Activated CD4-positive, alpha-beta memory T cell treated with anti-CD3 and anti-CD28 coated beads for 36 hours (primary cell): ENCODE data around the gene UBAC2. TPM values are rescaled to one million over a fixed set of nuclear protein-coding genes. Genes with fewer than 3 reads are reported as not detected.

Experiments
- CTCF ChIA-PET: fragments of 350-600 bp; sonication (Branson Sonifier 250); formaldehyde crosslinking; loops from one replicate; lab custom pipeline; 2021; ENCODE audit warnings: antibody characterized with exemption, inconsistent platforms; lab: Charles Lee
- POLR2A ChIA-PET: fragments of 350-600 bp; sonication (Branson Sonifier 250); formaldehyde crosslinking; loops from one replicate; lab custom pipeline; 2021; ENCODE audit warnings: antibody characterized with exemption; lab: Charles Lee
- DNase-seq: peaks from one replicate; pipeline ENCODE4 v3.0.0-alpha.2; 2020
- H3K27ac Mint-ChIP-seq: one replicate; pipeline ENCODE4 v1.8.0; 2021; ENCODE audit warnings: mixed read lengths
- H3K27me3 Mint-ChIP-seq: one replicate; pipeline ENCODE4 v1.8.0; 2021; ENCODE audit warnings: mixed read lengths
- H3K36me3 Mint-ChIP-seq: one replicate; pipeline ENCODE4 v1.8.0; 2021; ENCODE audit warnings: mixed read lengths
- H3K4me1 Mint-ChIP-seq: one replicate; pipeline ENCODE4 v1.8.0; 2021; ENCODE audit warnings: low read depth, mixed read lengths
- H3K4me3 Mint-ChIP-seq: one replicate; pipeline ENCODE4 v1.8.0; 2021; ENCODE audit warnings: mild to moderate bottlenecking, mixed read lengths
- H3K9me3 Mint-ChIP-seq: one replicate; pipeline ENCODE4 v1.8.0; 2021; ENCODE audit warnings: mixed read lengths
- intact Hi-C: fragments of 100-400 bp; cut with micrococcal nuclease; formaldehyde crosslinking; loops from one replicate; pipeline ENCODE4 v1.15.1; 2023
- total RNA-seq, 2 experiments: library from RNA; stranded (reverse); gene quantifications; one replicate each; pipeline ENCODE4 v1.2.3, GENCODE V29; 2021

UBAC2 gene
- total RNA-seq, 2 experiments from 2014 or later = 51.8 to 54.5 TPM

GRCh38 chr13:99332456-99332855 lies 131.8 kb downstream of the UBAC2 start:
- POLR2A ChIA-PET = no interaction called here

DNA sequence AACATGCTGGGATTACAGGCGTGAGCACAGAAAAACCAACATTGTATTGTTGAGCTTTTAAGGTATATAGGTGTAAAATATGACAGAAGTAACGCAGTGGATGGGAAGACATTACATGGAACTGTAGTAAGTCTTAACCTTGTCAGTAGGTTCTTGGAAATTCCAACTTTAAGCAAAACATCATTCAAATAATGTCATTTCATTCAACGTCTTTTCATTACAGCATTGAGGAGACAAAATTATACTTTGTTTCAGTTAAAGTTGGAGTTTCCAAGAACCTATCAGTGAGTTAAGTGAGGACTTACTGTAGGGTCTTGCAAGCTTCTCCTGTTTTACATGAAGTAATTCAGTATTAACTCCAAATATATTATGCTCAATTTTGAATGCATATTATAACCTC lies 133.6 kb downstream of the UBAC2 start:
- DNase-seq = no peak
- intact Hi-C loops = no loop called here
- POLR2A ChIA-PET = interaction anchor here (0.8 to 2.2 kb wide), 3 partner anchors 9 to 22 kb away, joined by 3 to 8 read pairs (median 4); no protein-coding TSS in a partner anchor

More at GRCh38 chr13:99332456-99332855, 131.8 kb downstream of the UBAC2 start:
- no peak for DNase-seq
- H3K36me3 Mint-ChIP-seq = peaks cover 33% of the 10 kb centered on the region
- H3K27ac Mint-ChIP-seq = no peak overlapping the region
- no peaks in the 10 kb centered on the region for H3K9me3 Mint-ChIP-seq
- H3K4me1 Mint-ChIP-seq = peaks cover 49% of the 10 kb centered on the region
- CTCF ChIA-PET = interaction anchor here (0.6 kb wide), 1 partner anchor 126 kb away, joined by 3 read pairs; no protein-coding TSS in a partner anchor
- H3K4me3 Mint-ChIP-seq = no peak overlapping the region
- intact Hi-C loops = no loop called here
- H3K27me3 Mint-ChIP-seq = no peaks in the 10 kb centered on the region

GRCh38 chr13:99335087-99335486 lies 134.4 kb downstream of the UBAC2 start:
- DNase-seq = no peak
- peaks cover 27% of the 10 kb centered on the region for H3K36me3 Mint-ChIP-seq
- intact Hi-C loops = no loop called here
- H3K27me3 Mint-ChIP-seq = no peaks in the 10 kb centered on the region
- ChIA-PET CTCF (interaction anchor here (1.2 to 1.5 kb wide), 5 partner anchors 11 to 158 kb away, joined by 3 to 6 read pairs (median 4); no protein-coding TSS in a partner anchor), POLR2A (interaction anchor here (0.8 to 2.2 kb wide), 3 partner anchors 10 to 18 kb away, joined by 3 to 8 read pairs (median 3); no protein-coding TSS in a partner anchor)
- no peak overlapping the region for H3K4me3 Mint-ChIP-seq
- no peak overlapping the region for H3K27ac Mint-ChIP-seq
- no peaks in the 10 kb centered on the region for H3K9me3 Mint-ChIP-seq
- peaks cover 67% of the 10 kb centered on the region for H3K4me1 Mint-ChIP-seq

More for the DNA sequence above, 133.6 kb downstream of the UBAC2 start:
- no peak overlapping the region for H3K27ac Mint-ChIP-seq
- CTCF ChIA-PET = interaction anchor here (0.7 to 1.5 kb wide), 6 partner anchors 10 to 157 kb away, joined by 3 to 6 read pairs (median 4); no protein-coding TSS in a partner anchor
- no peak overlapping the region for H3K4me3 Mint-ChIP-seq
- peaks cover 64% of the 10 kb centered on the region for H3K4me1 Mint-ChIP-seq
- H3K27me3 Mint-ChIP-seq = no peaks in the 10 kb centered on the region
- H3K9me3 Mint-ChIP-seq = no peaks in the 10 kb centered on the region
- peaks cover 31% of the 10 kb centered on the region for H3K36me3 Mint-ChIP-seq

GRCh38 chr13:99335603-99336002 lies 134.9 kb downstream of the UBAC2 start:
- Mint-ChIP-seq H3K36me3 (peaks cover 30% of the 10 kb centered on the region), H3K4me3 (no peak overlapping the region), H3K27ac (no peak overlapping the region), H3K27me3 (no peaks in the 10 kb centered on the region), H3K9me3 (no peaks in the 10 kb centered on the region), H3K4me1 (peaks cover 72% of the 10 kb centered on the region)
- intact Hi-C loops = no loop called here
- ChIA-PET POLR2A (interaction anchor here (1.1 to 2.2 kb wide), 2 partner anchors 11 to 17 kb away, joined by 3 to 8 read pairs; no protein-coding TSS in a partner anchor), CTCF (interaction anchor here (0.9 to 1.3 kb wide), 4 partner anchors 12 to 66 kb away, joined by 3 to 6 read pairs (median 4); no protein-coding TSS in a partner anchor)
- DNase-seq = no peak

- ChIA-PET CTCF (interaction anchor here (1.4 to 4.1 kb wide), 2 partner anchors 12 to 98 kb away, joined by 3 to 17 read pairs; no protein-coding TSS in a partner anchor), POLR2A (interaction anchor here (0.6 to 1.2 kb wide), 2 partner anchors 17 to 48 kb away, joined by 3 to 7 read pairs; no protein-coding TSS in a partner anchor)
- Mint-ChIP-seq H3K36me3 (peaks cover 38% of the 10 kb centered on the region), H3K4me1 (peaks cover 73% of the 10 kb centered on the region), H3K9me3 (no peaks in the 10 kb centered on the region), H3K27ac (no peak overlapping the region), H3K27me3 (no peaks in the 10 kb centered on the region), H3K4me3 (no peak overlapping the region)
- intact Hi-C loops = loop anchor here (2.0 kb wide), 1 partner anchor 14 kb away; no protein-coding TSS in a partner anchor
- DNase-seq = no peak
Observed at GRCh38 chr13:99339230-99339721, 138.6 kb downstream of the UBAC2 start.

DNA sequence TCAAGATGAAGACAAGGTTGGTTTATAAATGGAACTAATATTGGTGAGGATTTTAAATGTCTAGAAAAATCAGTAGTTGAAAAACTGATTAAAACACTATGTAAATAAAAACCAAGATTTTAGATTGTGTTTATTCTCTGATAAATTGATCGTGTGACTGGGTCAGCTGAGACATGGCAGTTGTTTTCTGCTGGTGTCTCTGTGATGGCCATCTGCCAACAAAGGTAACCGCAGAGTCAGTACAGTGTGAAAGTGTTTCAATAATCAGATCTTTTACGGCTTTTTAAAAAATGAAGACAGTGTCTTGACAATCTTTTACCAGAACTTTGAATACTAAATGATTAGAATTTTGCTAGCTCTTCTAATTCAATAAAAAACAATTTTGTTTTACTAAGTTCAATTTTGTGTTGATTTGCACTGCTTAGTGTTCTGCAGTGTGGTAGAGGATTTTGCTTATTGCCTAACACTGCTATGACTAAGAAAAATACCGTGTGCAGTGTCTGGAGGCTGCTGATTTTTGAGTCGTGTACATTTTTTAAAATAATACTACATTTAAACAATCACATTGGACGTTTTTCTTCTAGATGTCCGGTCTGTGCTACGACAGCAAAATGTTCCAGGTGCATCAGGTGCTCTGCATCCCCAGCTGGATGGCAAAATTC lies 139.2 kb downstream of the UBAC2 start:
- Mint-ChIP-seq H3K4me1 (peaks cover 72% of the 10 kb centered on the region), H3K27me3 (no peaks in the 10 kb centered on the region), H3K9me3 (no peaks in the 10 kb centered on the region), H3K4me3 (peak overlapping the region; percentile 12), H3K36me3 (peaks cover 41% of the 10 kb centered on the region), H3K27ac (no peak overlapping the region)
- intact Hi-C loops = loop anchor here (2.0 kb wide), 1 partner anchor 15 kb away; no protein-coding TSS in a partner anchor
- DNase-seq = peak; percentile 68
- CTCF ChIA-PET = interaction anchor here (1.4 to 4.1 kb wide), 2 partner anchors 12 to 97 kb away, joined by 3 to 17 read pairs; no protein-coding TSS in a partner anchor
- POLR2A ChIA-PET = interaction anchor here (0.6 to 1.2 kb wide), 2 partner anchors 17 to 48 kb away, joined by 3 to 7 read pairs; no protein-coding TSS in a partner anchor

DNA sequence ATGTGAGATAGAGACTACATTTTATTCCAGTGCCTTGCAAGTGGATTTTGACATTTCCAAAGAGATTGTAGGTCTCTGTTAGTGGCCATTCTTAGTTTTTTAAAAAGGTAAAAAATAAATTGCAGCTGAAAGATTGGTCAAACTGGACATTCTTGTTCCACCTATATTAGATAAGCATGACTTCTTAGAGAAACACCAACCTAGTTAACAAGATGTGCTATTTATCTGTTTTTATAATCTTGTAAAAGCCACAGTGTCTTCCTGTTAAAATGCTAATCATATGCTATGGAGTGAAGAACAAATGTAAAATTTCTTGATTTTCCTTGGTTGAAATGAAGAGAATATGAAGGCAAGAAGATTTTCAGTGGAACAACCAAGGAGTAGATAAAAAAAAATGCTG lies 140.0 kb downstream of the UBAC2 start:
- no peaks in the 10 kb centered on the region for H3K27me3 Mint-ChIP-seq
- no peak for DNase-seq
- ChIA-PET CTCF (interaction anchor here (1.3 to 4.1 kb wide), 2 partner anchors 11 to 18 kb away, joined by 3 to 17 read pairs; no protein-coding TSS in a partner anchor), POLR2A (no interaction called here)
- H3K4me1 Mint-ChIP-seq = peaks cover 70% of the 10 kb centered on the region
- intact Hi-C loops = no loop called here
- no peak overlapping the region for H3K4me3 Mint-ChIP-seq
- peaks cover 42% of the 10 kb centered on the region for H3K36me3 Mint-ChIP-seq
- H3K9me3 Mint-ChIP-seq = no peaks in the 10 kb centered on the region
- H3K27ac Mint-ChIP-seq = no peak overlapping the region

- CTCF ChIA-PET = no interaction called here
- Mint-ChIP-seq H3K27ac (no peak overlapping the region), H3K4me1 (peaks cover 72% of the 10 kb centered on the region), H3K27me3 (no peaks in the 10 kb centered on the region), H3K4me3 (no peak overlapping the region), H3K9me3 (no peaks in the 10 kb centered on the region), H3K36me3 (peaks cover 53% of the 10 kb centered on the region)
- no peak for DNase-seq
- intact Hi-C loops = no loop called here
- POLR2A ChIA-PET = no interaction called here
Observed at GRCh38 chr13:99341969-99342722, 141.5 kb downstream of the UBAC2 start.

- ChIA-PET POLR2A (no interaction called here), CTCF (interaction anchor here (1.6 kb wide), 1 partner anchor 44 kb away, joined by 6 read pairs; no protein-coding TSS in a partner anchor)
- Mint-ChIP-seq H3K4me1 (peaks cover 73% of the 10 kb centered on the region), H3K27me3 (no peaks in the 10 kb centered on the region), H3K9me3 (no peaks in the 10 kb centered on the region), H3K36me3 (peaks cover 56% of the 10 kb centered on the region), H3K4me3 (no peak overlapping the region), H3K27ac (no peak overlapping the region)
- intact Hi-C loops = no loop called here
- DNase-seq = no peak
Observed at GRCh38 chr13:99342723-99343315, 142.2 kb downstream of the UBAC2 start.

DNA sequence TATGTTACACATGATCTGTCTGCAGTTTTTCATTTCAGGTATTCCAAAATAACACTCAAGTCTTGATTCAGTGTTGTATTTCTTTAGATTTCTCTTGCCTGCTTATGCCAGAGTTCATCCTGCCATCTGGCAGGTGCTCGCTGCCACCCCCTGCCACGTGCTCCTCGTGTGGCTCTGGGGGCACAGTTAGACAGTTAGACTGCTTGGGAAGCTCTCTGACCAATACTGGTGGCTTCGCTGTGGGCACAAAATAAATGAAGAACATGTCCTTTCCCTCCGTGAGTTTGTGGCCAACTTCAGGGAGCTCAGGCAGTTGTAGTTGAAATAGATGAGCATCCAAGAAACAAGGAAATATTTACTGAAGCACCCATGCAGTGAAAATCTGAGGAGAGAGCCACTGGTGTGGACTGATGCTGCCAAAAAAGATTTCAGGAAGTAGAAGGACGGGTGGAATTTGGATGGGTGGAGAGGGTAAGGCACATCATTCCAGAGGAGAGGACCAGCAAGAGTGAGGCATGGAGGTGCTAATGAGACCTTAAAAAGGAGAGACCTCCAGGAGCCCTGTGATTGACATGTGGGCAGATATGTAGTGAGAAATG lies 144.1 kb downstream of the UBAC2 start:
- POLR2A ChIA-PET = no interaction called here
- CTCF ChIA-PET = interaction anchor here (0.9 to 1.6 kb wide), 2 partner anchors 43 to 75 kb away, joined by 3 to 6 read pairs; no protein-coding TSS in a partner anchor
- no peak overlapping the region for H3K4me3 Mint-ChIP-seq
- H3K36me3 Mint-ChIP-seq = peaks cover 71% of the 10 kb centered on the region
- no peaks in the 10 kb centered on the region for H3K27me3 Mint-ChIP-seq
- no peaks in the 10 kb centered on the region for H3K9me3 Mint-ChIP-seq
- peaks cover 74% of the 10 kb centered on the region for H3K4me1 Mint-ChIP-seq
- H3K27ac Mint-ChIP-seq = no peak overlapping the region
- no peak for DNase-seq
- intact Hi-C loops = no loop called here

- peaks cover 65% of the 10 kb centered on the region for H3K36me3 Mint-ChIP-seq
- H3K9me3 Mint-ChIP-seq = no peaks in the 10 kb centered on the region
- POLR2A ChIA-PET = no interaction called here
- H3K4me3 Mint-ChIP-seq = no peak overlapping the region
- CTCF ChIA-PET = interaction anchor here (0.9 kb wide), 1 partner anchor 75 kb away, joined by 3 read pairs; no protein-coding TSS in a partner anchor
- no peak for DNase-seq
- no peaks in the 10 kb centered on the region for H3K27me3 Mint-ChIP-seq
- H3K4me1 Mint-ChIP-seq = peaks cover 71% of the 10 kb centered on the region
- intact Hi-C loops = no loop called here
- H3K27ac Mint-ChIP-seq = no peak overlapping the region
Observed at GRCh38 chr13:99345345-99345744, 144.7 kb downstream of the UBAC2 start.
